Endothelial cell of umbilical vein (primary cell): ENCODE results near the gene GIT2.

Experiments used
- CTCF ChIP-seq, 2 donors: IDR thresholded peaks; 1 replicate in 1 of 2; 2 replicates in 1 of 2; pipeline ENCODE4 v1.5.1; 2011; ENCODE audit warnings: low read length in 2 of 2, mild to moderate bottlenecking in 2 of 2, moderate library complexity in 2 of 2, control low read depth in 1 of 2, inconsistent platforms in 1 of 2, low read depth in 1 of 2; ENCODE audit not compliant: insufficient read depth in 1 of 2; ENCODE audit errors: extremely low read depth in 1 of 2
- EZH2 ChIP-seq: IDR thresholded peaks from 2 replicates; pipeline ENCODE4 v1.6.1; 2012; ENCODE audit warnings: borderline replicate concordance, low read depth, mild to moderate bottlenecking, moderate library complexity, low read length, inconsistent platforms; ENCODE audit not compliant: severe bottlenecking
- FOS ChIP-seq: IDR thresholded peaks from 2 replicates; pipeline ENCODE4 v1.6.1; 2011; ENCODE audit warnings: mild to moderate bottlenecking, low read length, moderate library complexity, borderline replicate concordance; ENCODE audit not compliant: insufficient read depth
- GATA2 ChIP-seq: IDR thresholded peaks from 2 replicates; pipeline ENCODE4 v1.7.0; 2011; ENCODE audit warnings: low read depth, mild to moderate bottlenecking, moderate library complexity, mixed read lengths, low read length; ENCODE audit not compliant: insufficient read length, insufficient read depth
- JUN ChIP-seq: IDR thresholded peaks from 2 replicates; pipeline ENCODE4 v1.6.1; 2011; ENCODE audit warnings: borderline replicate concordance, low read depth; ENCODE audit not compliant: insufficient read length, insufficient read depth
- MYC ChIP-seq: IDR thresholded peaks from one replicate; pipeline ENCODE4 v1.6.1; 2011; ENCODE audit warnings: mild to moderate bottlenecking, low read depth, low read length
- POLR2A ChIP-seq: IDR thresholded peaks from 2 replicates; pipeline ENCODE4 v1.6.1; 2012; ENCODE audit warnings: low read depth, mild to moderate bottlenecking, control low read depth, low read length
- POLR2AphosphoS5 ChIP-seq: IDR thresholded peaks from 2 replicates; pipeline ENCODE4 v1.6.1; 2012; ENCODE audit warnings: low read depth, mild to moderate bottlenecking, control low read depth, low read length, moderate library complexity; ENCODE audit not compliant: insufficient read depth
- TF ChIP-seq, protein P1 (sequence below): IDR thresholded peaks from 2 replicates; pipeline ENCODE4 v1.6.1; 2011; ENCODE audit not compliant: insufficient read depth, insufficient read length

DNA sequence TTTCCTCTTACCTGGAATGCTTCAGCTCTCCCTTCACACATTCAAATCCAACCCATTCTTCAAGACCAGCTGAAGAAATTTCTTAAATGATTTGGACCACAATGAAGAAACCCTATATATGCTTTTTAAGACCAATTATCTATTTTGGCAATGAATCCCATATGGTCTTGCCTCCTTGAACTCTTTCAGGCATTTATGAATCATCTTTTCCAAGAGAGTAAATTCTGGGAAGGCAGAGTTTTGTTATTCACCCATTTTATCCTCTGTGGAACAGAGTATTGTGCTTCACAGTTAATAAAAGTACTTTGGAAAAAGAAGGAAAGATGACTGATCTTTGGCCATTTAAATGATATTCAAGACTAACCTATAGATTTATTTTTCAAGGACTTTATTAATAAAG lies 14.0 kb downstream of the GIT2 start:
- TF ChIP-seq POLR2AphosphoS5 (no peak), CTCF (IDR thresholded peaks at IDR 0.05; ENCODE audit: extremely low read depth in 1 of 2, insufficient read depth in 1 of 2, low read depth in 1 of 2, low read length in 2 of 2) (no peak), POLR2A (no peak), EZH2 (no peak), MYC (no peak), GATA2 (no peak), FOS (no peak), JUN (no peak)
- TF ChIP-seq, protein P1, sequence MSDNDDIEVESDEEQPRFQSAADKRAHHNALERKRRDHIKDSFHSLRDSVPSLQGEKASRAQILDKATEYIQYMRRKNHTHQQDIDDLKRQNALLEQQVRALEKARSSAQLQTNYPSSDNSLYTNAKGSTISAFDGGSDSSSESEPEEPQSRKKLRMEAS: no peak
